IPS DF 6.9 (cell line): ENCODE results near the gene ABCC5.
"Not testable (repeated sequence)": the region's sequence is repeated elsewhere in the genome, so short reads cannot be mapped to it uniquely, and the experiment has no call there.

Source experiments
- DNase-seq: peaks from one replicate; pipeline ENCODE4 v3.0.0-alpha.2; 2013; ENCODE audit warnings: low read depth, low spot score
- H3K27ac ChIP-seq: one replicate; pipeline ENCODE4 v1.5.1; 2013; ENCODE audit warnings: low read length, control low read depth
- H3K27me3 ChIP-seq: 2 replicates; pipeline ENCODE4 v1.6.1; 2013; ENCODE audit warnings: mild to moderate bottlenecking, low read length; ENCODE audit not compliant: control insufficient read depth, insufficient read depth
- H3K36me3 ChIP-seq: 2 replicates; pipeline ENCODE4 v1.6.1; 2013; ENCODE audit warnings: low read length; ENCODE audit not compliant: control insufficient read depth, insufficient read depth
- H3K4me1 ChIP-seq: 2 replicates; pipeline ENCODE4 v1.6.1; 2013; ENCODE audit warnings: low read length; ENCODE audit not compliant: control insufficient read depth, insufficient read depth
- H3K4me3 ChIP-seq: 2 replicates; pipeline ENCODE4 v1.5.1; 2013; ENCODE audit warnings: mild to moderate bottlenecking, low read length
- H3K9me3 ChIP-seq: 2 replicates; pipeline ENCODE4 v1.6.1; 2013; ENCODE audit warnings: low read length, inconsistent platforms; ENCODE audit not compliant: control insufficient read depth, insufficient read depth
- WGBS: extraction: QIAGEN DNeasy Blood & Tissue Kit; methylation state at CpG from one replicate; pipeline ENCODE4 v1.1.7; 2013; ENCODE audit warnings: mixed read lengths, missing lambda C conversion rate; ENCODE audit not compliant: insufficient read length, insufficient coverage; 5-methylcytosine and 5-hydroxymethylcytosine counted together

Gene ABCC5

GRCh38 chr3:184039414-184039813 lies 21.7 kb upstream of the ABCC5 start:
- DNase-seq: no peak
- Histone ChIP-seq H3K4me1 (no peaks in the 10 kb centered on the region), H3K9me3 (no peaks in the 10 kb centered on the region), H3K27ac (no peak overlapping the region), H3K36me3 (no peaks in the 10 kb centered on the region), H3K27me3 (no peaks in the 10 kb centered on the region; the same call in 1 of the 2 replicates), H3K4me3 (no peak overlapping the region)
- WGBS: no CpG with 5 or more reads among the region's 5 CpGs

GRCh38 chr3:184038307-184038706 lies 20.6 kb upstream of the ABCC5 start:
- not testable (repeated sequence) for H3K4me1 ChIP-seq, DNase-seq, H3K9me3 ChIP-seq, H3K27ac ChIP-seq, H3K4me3 ChIP-seq, H3K36me3 ChIP-seq, H3K27me3 ChIP-seq
- WGBS: no CpG with 5 or more reads among the region's 9 CpGs

GRCh38 chr3:184037816-184038215 lies 20.1 kb upstream of the ABCC5 start:
- no peak for DNase-seq
- H3K4me3 ChIP-seq: no peak overlapping the region
- no peaks in the 10 kb centered on the region for H3K27me3 ChIP-seq
- H3K9me3 ChIP-seq: no peaks in the 10 kb centered on the region
- no CpG with 5 or more reads among the region's 7 CpGs for WGBS
- no peaks in the 10 kb centered on the region for H3K36me3 ChIP-seq
- no peak overlapping the region for H3K27ac ChIP-seq
- no peaks in the 10 kb centered on the region for H3K4me1 ChIP-seq

GRCh38 chr3:184031187-184031792 lies 13.6 kb upstream of the ABCC5 start, which contains the start of gene HTR3D:
Gene HTR3D (plus strand): TSS chr3:184031742. CDS start chr3:184031742, 0 bp downstream.
- WGBS: no CpG with 5 or more reads among the region's 4 CpGs
- Histone ChIP-seq H3K27ac (no peak within 1 kb of the TSS), H3K36me3 (no peaks in the 10 kb centered on the region), H3K4me1 (no peaks in the 10 kb centered on the region), H3K9me3 (no peaks in the 10 kb centered on the region), H3K4me3 (no peak within 1 kb of the TSS), H3K27me3 (no peaks in the 10 kb centered on the region)
- DNase-seq: no peak

- no peaks in the 10 kb centered on the region for H3K27me3 ChIP-seq
- no peak for DNase-seq
- no peaks in the 10 kb centered on the region for H3K4me1 ChIP-seq
- no peaks in the 10 kb centered on the region for H3K9me3 ChIP-seq
- H3K27ac ChIP-seq: no peak overlapping the region
- WGBS: no CpG with 5 or more reads among the region's 3 CpGs
- no peaks in the 10 kb centered on the region for H3K36me3 ChIP-seq
- H3K4me3 ChIP-seq: no peak overlapping the region
These were observed 12.9 kb upstream of the ABCC5 start for GRCh38 chr3:184030536-184030935.

GRCh38 chr3:184029443-184029842 lies 11.8 kb upstream of the ABCC5 start:
- no peak for DNase-seq
- H3K36me3 ChIP-seq: no peaks in the 10 kb centered on the region
- H3K27ac ChIP-seq: no peak overlapping the region
- no peaks in the 10 kb centered on the region for H3K4me1 ChIP-seq
- H3K9me3 ChIP-seq: no peaks in the 10 kb centered on the region
- no peaks in the 10 kb centered on the region for H3K27me3 ChIP-seq
- no CpG with 5 or more reads among the region's 2 CpGs for WGBS
- no peak overlapping the region for H3K4me3 ChIP-seq

- no CpG with 5 or more reads among the region's 1 CpG for WGBS
- not testable (repeated sequence) for H3K27ac ChIP-seq
These were observed 10.7 kb upstream of the ABCC5 start for GRCh38 chr3:184028275-184028890.

GRCh38 chr3:184025256-184025655 lies 7.6 kb upstream of the ABCC5 start:
- not testable (repeated sequence) for H3K27ac ChIP-seq, H3K27me3 ChIP-seq, H3K4me3 ChIP-seq, H3K4me1 ChIP-seq, DNase-seq, H3K36me3 ChIP-seq, H3K9me3 ChIP-seq
- WGBS: no CpG with 5 or more reads among the region's 5 CpGs

More at GRCh38 chr3:184028275-184028890, 10.7 kb upstream of the ABCC5 start:
- not testable (repeated sequence) for DNase-seq, H3K4me3 ChIP-seq, H3K9me3 ChIP-seq, H3K4me1 ChIP-seq, H3K36me3 ChIP-seq, H3K27me3 ChIP-seq

GRCh38 chr3:184022323-184022722 lies 4.6 kb upstream of the ABCC5 start:
- DNase-seq: no peak
- Histone ChIP-seq H3K27ac (no peak overlapping the region), H3K27me3 (no peaks in the 10 kb centered on the region), H3K36me3 (no peaks in the 10 kb centered on the region), H3K4me1 (no peaks in the 10 kb centered on the region), H3K4me3 (no peak overlapping the region), H3K9me3 (no peaks in the 10 kb centered on the region)
- no CpG with 5 or more reads among the region's 7 CpGs for WGBS

GRCh38 chr3:184018424-184018973 lies 815 bp upstream of the ABCC5 start:
- Histone ChIP-seq H3K27me3 (no peaks in the 10 kb centered on the region), H3K9me3 (no peaks in the 10 kb centered on the region), H3K4me1 (peaks cover 2% of the 10 kb centered on the region; the same call in 1 of the 2 replicates), H3K27ac (no peak overlapping the region), H3K4me3 (peak overlapping the region; percentile 94; the same call in 1 of the 2 replicates), H3K36me3 (no peaks in the 10 kb centered on the region)
- no peak for DNase-seq
- no CpG with 5 or more reads among the region's 21 CpGs for WGBS
